ENCODE results near the gene C4orf36.
A peak's percentile ranks its signal among the peaks of the same experiment; 100 is the strongest.

The C4orf36 gene

GRCh38 chr4:86891762-86892635 is at the start of gene C4orf36:
C4orf36 (minus strand) TSS chr4:86892422; CDS start chr4:86891520, 902 bp downstream.
- DNase-seq = peak; percentile 72 to 92 (median 75)

GRCh38 chr4:86940920-86941460 is 48.8 kb upstream of the C4orf36 start:
- no peak for DNase-seq

GRCh38 chr4:86939729-86940575 is 47.7 kb upstream of the C4orf36 start:
- peak in 2 of 3 donors; percentile 44 to 54 for DNase-seq

GRCh38 chr4:86938771-86939520 is 46.7 kb upstream of the C4orf36 start:
- DNase-seq = peak; percentile 68 to 88 (median 86)

- peak; percentile 88 to 90 (median 88) for DNase-seq
Measured at GRCh38 chr4:86935853-86936733, 43.9 kb upstream of the C4orf36 start.

- peak in 1 of 3 donors; percentile 30 for DNase-seq
Measured at GRCh38 chr4:86935566-86935852, 43.3 kb upstream of the C4orf36 start.

- DNase-seq = peak; percentile 97 to 98 (median 97)
Measured at GRCh38 chr4:86934771-86935565, 42.7 kb upstream of the C4orf36 start, which contains the start of gene AFF1. AFF1 (plus strand) TSS chr4:86935011; CDS start chr4:86948534, 13,523 bp downstream.

- peak in 1 of 3 donors; percentile 27 for DNase-seq
Measured at GRCh38 chr4:86934147-86934770, 42.0 kb upstream of the C4orf36 start.

GRCh38 chr4:86928400-86929255 is 36.4 kb upstream of the C4orf36 start:
- no peak for DNase-seq

- DNase-seq = peak; percentile 73 to 87 (median 75)
Measured at GRCh38 chr4:86927843-86928395, 35.7 kb upstream of the C4orf36 start.

- DNase-seq = no peak
Measured at GRCh38 chr4:86926435-86927086, 34.3 kb upstream of the C4orf36 start.

GRCh38 chr4:86924811-86925210 is 32.6 kb upstream of the C4orf36 start:
- DNase-seq = peak; percentile 60 to 80 (median 73)

- DNase-seq = peak in 2 of 3 donors; percentile 29 to 38
Measured at GRCh38 chr4:86921608-86922252, 29.5 kb upstream of the C4orf36 start.

GRCh38 chr4:86919561-86920223 is 27.5 kb upstream of the C4orf36 start:
- DNase-seq = no peak

- DNase-seq = peak; percentile 92 to 96 (median 94)
Measured at GRCh38 chr4:86918539-86919072, 26.4 kb upstream of the C4orf36 start.

- no peak for DNase-seq
Measured at GRCh38 chr4:86917212-86918039, 25.2 kb upstream of the C4orf36 start.

All from suppressor macrophage treated with lipopolysaccharide for 1 hour (primary cell).